ENCODE data around the gene RHOBTB1. TPM values are rescaled to one million over a fixed set of nuclear protein-coding genes. Genes with fewer than 3 reads are reported as not detected.
"Not testable (repeated sequence)": the region's sequence is repeated elsewhere in the genome, so short reads cannot be mapped to it uniquely, and the experiment has no call there.

RHOBTB1 gene
- total and polyA plus RNA-seq, 2 experiments from 2014 or later = 4.6 to 13.2 TPM

- H3K4me1 ChIP-seq (ENCODE audit: insufficient read depth); H3K27ac Mint-ChIP-seq; H3K27me3 ChIP-seq (ENCODE audit: insufficient read depth); ATAC-seq; H3K4me2 ChIP-seq; H3K36me3 ChIP-seq (ENCODE audit: insufficient read depth); DNase-seq (ENCODE audit: low spot score); H3K4me3 ChIP-seq; H2AFZ ChIP-seq; H3K79me2 ChIP-seq (replicated peaks; ENCODE audit: insufficient read depth); H3K9me3 Mint-ChIP-seq; H4K20me1 ChIP-seq (replicated peaks; ENCODE audit: insufficient read depth); H3F3A ChIP-seq (replicated peaks; ENCODE audit: low read depth); H3K4me1 Mint-ChIP-seq; H3K9me2 ChIP-seq (ENCODE audit: insufficient read depth); H3K27me3 Mint-ChIP-seq (ENCODE audit: insufficient read depth, low read depth, poor library complexity); H3K4me3 Mint-ChIP-seq; H3K36me3 Mint-ChIP-seq (ENCODE audit: low read depth); H3K27ac ChIP-seq (ENCODE audit: low read depth): not testable (repeated sequence)
These were observed 111.8 kb downstream of the RHOBTB1 start for GRCh38 chr10:60832136-60832535.

GRCh38 chr10:60828489-60828852 lies 115.5 kb downstream of the RHOBTB1 start:
- no peak overlapping the region for H3K27ac ChIP-seq (ENCODE audit: low read depth)
- ATAC-seq = no peak
- no peaks in the 10 kb centered on the region for H3K36me3 Mint-ChIP-seq (ENCODE audit: low read depth)
- H3K27me3 Mint-ChIP-seq (ENCODE audit: insufficient read depth, low read depth, poor library complexity) = no peaks in the 10 kb centered on the region
- H3K4me3 ChIP-seq = no peak overlapping the region
- H3K27me3 ChIP-seq (ENCODE audit: insufficient read depth) = no peaks in the 10 kb centered on the region
- peaks cover 4% of the 10 kb centered on the region; the same call in 1 of the 2 replicates for H3K9me2 ChIP-seq (ENCODE audit: insufficient read depth)
- H3K4me2 ChIP-seq = 0 out of 2 replicates have a peak overlapping the region, but pooled peaks have one; percentile 12
- H3K4me1 Mint-ChIP-seq = peaks cover 10% of the 10 kb centered on the region
- H3F3A ChIP-seq (replicated peaks; ENCODE audit: low read depth) = no peaks in the 10 kb centered on the region
- H3K79me2 ChIP-seq (replicated peaks; ENCODE audit: insufficient read depth) = no peaks in the 10 kb centered on the region
- H4K20me1 ChIP-seq (replicated peaks; ENCODE audit: insufficient read depth) = no peaks in the 10 kb centered on the region
- H3K27ac Mint-ChIP-seq = no peak overlapping the region
- no peaks in the 10 kb centered on the region for H3K36me3 ChIP-seq (ENCODE audit: insufficient read depth)
- peaks cover 6% of the 10 kb centered on the region; the same call in 1 of the 2 replicates for H3K4me1 ChIP-seq (ENCODE audit: insufficient read depth)
- H3K9me3 Mint-ChIP-seq = no peaks in the 10 kb centered on the region
- no peak overlapping the region for H3K4me3 Mint-ChIP-seq
- peak overlapping the region; percentile 40 for H2AFZ ChIP-seq
- no peak for DNase-seq (ENCODE audit: low spot score)
- TF ChIP-seq STAT1 (IDR thresholded peaks at IDR 0.05; ENCODE audit: unreplicated experiment) = no peak
- no peak for TF ChIP-seq NANOG (IDR thresholded peaks at IDR 0.05; ENCODE audit: borderline replicate concordance)
- TF ChIP-seq EZH2phosphoT487 (IDR thresholded peaks at IDR 0.05; ENCODE audit: unreplicated experiment) = no peak
- TF ChIP-seq ETS1 (IDR thresholded peaks at IDR 0.05) = no peak
- TF ChIP-seq, protein P1, sequence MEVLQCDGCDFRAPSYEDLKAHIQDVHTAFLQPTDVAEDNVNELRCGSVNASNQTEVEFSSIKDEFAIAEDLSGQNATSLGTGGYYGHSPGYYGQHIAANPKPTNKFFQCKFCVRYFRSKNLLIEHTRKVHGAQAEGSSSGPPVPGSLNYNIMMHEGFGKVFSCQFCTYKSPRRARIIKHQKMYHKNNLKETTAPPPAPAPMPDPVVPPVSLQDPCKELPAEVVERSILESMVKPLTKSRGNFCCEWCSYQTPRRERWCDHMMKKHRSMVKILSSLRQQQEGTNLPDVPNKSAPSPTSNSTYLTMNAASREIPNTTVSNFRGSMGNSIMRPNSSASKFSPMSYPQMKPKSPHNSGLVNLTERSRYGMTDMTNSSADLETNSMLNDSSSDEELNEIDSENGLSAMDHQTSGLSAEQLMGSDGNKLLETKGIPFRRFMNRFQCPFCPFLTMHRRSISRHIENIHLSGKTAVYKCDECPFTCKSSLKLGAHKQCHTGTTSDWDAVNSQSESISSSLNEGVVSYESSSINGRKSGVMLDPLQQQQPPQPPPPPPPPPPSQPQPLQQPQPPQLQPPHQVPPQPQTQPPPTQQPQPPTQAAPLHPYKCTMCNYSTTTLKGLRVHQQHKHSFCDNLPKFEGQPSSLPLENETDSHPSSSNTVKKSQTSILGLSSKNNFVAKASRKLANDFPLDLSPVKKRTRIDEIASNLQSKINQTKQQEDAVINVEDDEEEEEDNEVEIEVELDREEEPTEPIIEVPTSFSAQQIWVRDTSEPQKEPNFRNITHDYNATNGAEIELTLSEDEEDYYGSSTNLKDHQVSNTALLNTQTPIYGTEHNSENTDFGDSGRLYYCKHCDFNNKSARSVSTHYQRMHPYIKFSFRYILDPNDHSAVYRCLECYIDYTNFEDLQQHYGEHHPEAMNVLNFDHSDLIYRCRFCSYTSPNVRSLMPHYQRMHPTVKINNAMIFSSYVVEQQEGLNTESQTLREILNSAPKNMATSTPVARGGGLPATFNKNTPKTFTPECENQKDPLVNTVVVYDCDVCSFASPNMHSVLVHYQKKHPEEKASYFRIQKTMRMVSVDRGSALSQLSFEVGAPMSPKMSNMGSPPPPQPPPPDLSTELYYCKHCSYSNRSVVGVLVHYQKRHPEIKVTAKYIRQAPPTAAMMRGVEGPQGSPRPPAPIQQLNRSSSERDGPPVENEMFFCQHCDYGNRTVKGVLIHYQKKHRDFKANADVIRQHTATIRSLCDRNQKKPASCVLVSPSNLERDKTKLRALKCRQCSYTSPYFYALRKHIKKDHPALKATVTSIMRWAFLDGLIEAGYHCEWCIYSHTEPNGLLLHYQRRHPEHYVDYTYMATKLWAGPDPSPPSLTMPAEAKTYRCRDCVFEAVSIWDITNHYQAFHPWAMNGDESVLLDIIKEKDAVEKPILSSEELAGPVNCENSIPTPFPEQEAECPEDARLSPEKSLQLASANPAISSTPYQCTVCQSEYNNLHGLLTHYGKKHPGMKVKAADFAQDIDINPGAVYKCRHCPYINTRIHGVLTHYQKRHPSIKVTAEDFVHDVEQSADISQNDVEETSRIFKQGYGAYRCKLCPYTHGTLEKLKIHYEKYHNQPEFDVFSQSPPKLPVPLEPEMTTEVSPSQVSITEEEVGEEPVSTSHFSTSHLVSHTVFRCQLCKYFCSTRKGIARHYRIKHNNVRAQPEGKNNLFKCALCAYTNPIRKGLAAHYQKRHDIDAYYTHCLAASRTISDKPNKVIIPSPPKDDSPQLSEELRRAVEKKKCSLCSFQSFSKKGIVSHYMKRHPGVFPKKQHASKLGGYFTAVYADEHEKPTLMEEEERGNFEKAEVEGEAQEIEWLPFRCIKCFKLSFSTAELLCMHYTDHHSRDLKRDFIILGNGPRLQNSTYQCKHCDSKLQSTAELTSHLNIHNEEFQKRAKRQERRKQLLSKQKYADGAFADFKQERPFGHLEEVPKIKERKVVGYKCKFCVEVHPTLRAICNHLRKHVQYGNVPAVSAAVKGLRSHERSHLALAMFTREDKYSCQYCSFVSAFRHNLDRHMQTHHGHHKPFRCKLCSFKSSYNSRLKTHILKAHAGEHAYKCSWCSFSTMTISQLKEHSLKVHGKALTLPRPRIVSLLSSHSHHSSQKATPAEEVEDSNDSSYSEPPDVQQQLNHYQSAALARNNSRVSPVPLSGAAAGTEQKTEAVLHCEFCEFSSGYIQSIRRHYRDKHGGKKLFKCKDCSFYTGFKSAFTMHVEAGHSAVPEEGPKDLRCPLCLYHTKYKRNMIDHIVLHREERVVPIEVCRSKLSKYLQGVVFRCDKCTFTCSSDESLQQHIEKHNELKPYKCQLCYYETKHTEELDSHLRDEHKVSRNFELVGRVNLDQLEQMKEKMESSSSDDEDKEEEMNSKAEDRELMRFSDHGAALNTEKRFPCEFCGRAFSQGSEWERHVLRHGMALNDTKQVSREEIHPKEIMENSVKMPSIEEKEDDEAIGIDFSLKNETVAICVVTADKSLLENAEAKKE (CRISPR knock-in tag; IDR thresholded peaks at IDR 0.05) = no peak
- TF ChIP-seq, protein P2, sequence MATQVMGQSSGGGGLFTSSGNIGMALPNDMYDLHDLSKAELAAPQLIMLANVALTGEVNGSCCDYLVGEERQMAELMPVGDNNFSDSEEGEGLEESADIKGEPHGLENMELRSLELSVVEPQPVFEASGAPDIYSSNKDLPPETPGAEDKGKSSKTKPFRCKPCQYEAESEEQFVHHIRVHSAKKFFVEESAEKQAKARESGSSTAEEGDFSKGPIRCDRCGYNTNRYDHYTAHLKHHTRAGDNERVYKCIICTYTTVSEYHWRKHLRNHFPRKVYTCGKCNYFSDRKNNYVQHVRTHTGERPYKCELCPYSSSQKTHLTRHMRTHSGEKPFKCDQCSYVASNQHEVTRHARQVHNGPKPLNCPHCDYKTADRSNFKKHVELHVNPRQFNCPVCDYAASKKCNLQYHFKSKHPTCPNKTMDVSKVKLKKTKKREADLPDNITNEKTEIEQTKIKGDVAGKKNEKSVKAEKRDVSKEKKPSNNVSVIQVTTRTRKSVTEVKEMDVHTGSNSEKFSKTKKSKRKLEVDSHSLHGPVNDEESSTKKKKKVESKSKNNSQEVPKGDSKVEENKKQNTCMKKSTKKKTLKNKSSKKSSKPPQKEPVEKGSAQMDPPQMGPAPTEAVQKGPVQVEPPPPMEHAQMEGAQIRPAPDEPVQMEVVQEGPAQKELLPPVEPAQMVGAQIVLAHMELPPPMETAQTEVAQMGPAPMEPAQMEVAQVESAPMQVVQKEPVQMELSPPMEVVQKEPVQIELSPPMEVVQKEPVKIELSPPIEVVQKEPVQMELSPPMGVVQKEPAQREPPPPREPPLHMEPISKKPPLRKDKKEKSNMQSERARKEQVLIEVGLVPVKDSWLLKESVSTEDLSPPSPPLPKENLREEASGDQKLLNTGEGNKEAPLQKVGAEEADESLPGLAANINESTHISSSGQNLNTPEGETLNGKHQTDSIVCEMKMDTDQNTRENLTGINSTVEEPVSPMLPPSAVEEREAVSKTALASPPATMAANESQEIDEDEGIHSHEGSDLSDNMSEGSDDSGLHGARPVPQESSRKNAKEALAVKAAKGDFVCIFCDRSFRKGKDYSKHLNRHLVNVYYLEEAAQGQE (IDR thresholded peaks at IDR 0.05; ENCODE audit: unreplicated experiment) = no peak
- no peak for TF ChIP-seq EZH2 (IDR thresholded peaks at IDR 0.05; ENCODE audit: low read depth, unreplicated experiment)
- TF ChIP-seq ZNF331 (CRISPR knock-in tag; IDR thresholded peaks at IDR 0.05; ENCODE audit: low read depth) = no peak
- no peak for TF ChIP-seq CREB1 (CRISPR knock-in tag; IDR thresholded peaks at IDR 0.05; ENCODE audit: low read depth)
- no peak for TF ChIP-seq POLR2AphosphoS5 (IDR thresholded peaks at IDR 0.05; ENCODE audit: low read depth)
- TF ChIP-seq JUNB (IDR thresholded peaks at IDR 0.05; ENCODE audit: unreplicated experiment) = no peak

Measured in GM23338 (cell line).